SH-SY5Y (cell line): ENCODE data around the gene ZNF862.

Source experiments
- GATA2 ChIP-seq: IDR thresholded peaks from 2 replicates; pipeline ENCODE4 v1.6.1; 2011; ENCODE audit warnings: mild to moderate bottlenecking, low read depth, low read length
- GATA3 ChIP-seq: IDR thresholded peaks from 2 replicates; pipeline ENCODE4 v1.6.1; 2011; ENCODE audit warnings: low read depth, mild to moderate bottlenecking, low read length, moderate library complexity

The ZNF862 gene

GRCh38 chr7:149816267-149816751 is 21.9 kb upstream of the ZNF862 start:
- no peak for TF ChIP-seq GATA2
- no peak for TF ChIP-seq GATA3

GRCh38 chr7:149816794-149817193 is 21.4 kb upstream of the ZNF862 start:
- no peak for TF ChIP-seq GATA2
- no peak for TF ChIP-seq GATA3

GRCh38 chr7:149817301-149817771 is 20.8 kb upstream of the ZNF862 start:
- TF ChIP-seq GATA2 (no peak), GATA3 (no peak)

GRCh38 chr7:149817836-149818535 is 20.2 kb upstream of the ZNF862 start:
- TF ChIP-seq GATA2 (no peak), GATA3 (no peak)

GRCh38 chr7:149818536-149818840 is 19.7 kb upstream of the ZNF862 start:
- TF ChIP-seq GATA2 = no peak
- no peak for TF ChIP-seq GATA3

- TF ChIP-seq GATA3 (no peak), GATA2 (no peak)
Observed at GRCh38 chr7:149819141-149819960, 18.8 kb upstream of the ZNF862 start.

GRCh38 chr7:149819961-149820340 is 18.2 kb upstream of the ZNF862 start:
- TF ChIP-seq GATA2 (no peak), GATA3 (no peak)

- TF ChIP-seq GATA3 = no peak
- TF ChIP-seq GATA2 = no peak
Observed at GRCh38 chr7:149820622-149821190, 17.5 kb upstream of the ZNF862 start.

GRCh38 chr7:149821191-149822148 is 16.7 kb upstream of the ZNF862 start:
- no peak for TF ChIP-seq GATA2
- no peak for TF ChIP-seq GATA3

- TF ChIP-seq GATA2 = no peak
- no peak for TF ChIP-seq GATA3
Observed at GRCh38 chr7:149822353-149822943, 15.7 kb upstream of the ZNF862 start.

GRCh38 chr7:149823191-149823630 is 15.0 kb upstream of the ZNF862 start:
- no peak for TF ChIP-seq GATA2
- no peak for TF ChIP-seq GATA3

GRCh38 chr7:149823631-149824199 is 14.5 kb upstream of the ZNF862 start:
- TF ChIP-seq GATA3 (no peak), GATA2 (no peak)

GRCh38 chr7:149824301-149824741 is 13.9 kb upstream of the ZNF862 start:
- TF ChIP-seq GATA3 = no peak
- no peak for TF ChIP-seq GATA2
